ENCODE measurements around the gene TSEN54. TPM values are rescaled to one million over a fixed set of nuclear protein-coding genes. Genes with fewer than 3 reads are reported as not detected.

The TSEN54 gene
- total RNA-seq, 4 donors from 2014 or later = 36.6 to 105 (median 61.2) TPM

- Histone ChIP-seq H3K27ac (no peak overlapping the region), H3K4me1 (no peaks in the 10 kb centered on the region), H3K27me3 (no peaks in the 10 kb centered on the region), H3K4me3 (no peak overlapping the region), H3K9me3 (no peaks in the 10 kb centered on the region), H3K36me3 (peaks cover 0 to 38% (median 0%) of the 10 kb centered on the region in 4 donors)
- DNase-seq = no peak
- in situ Hi-C loops (cut with MboI; ENCODE audit: low pct_ligation_motif_present in 1 of 4, low pct_unique_long_range_greater_than_20kb in 1 of 4, low sequenced_read_pairs in 3 of 4) = no loop called here
- TF ChIP-seq EP300 (IDR thresholded peaks at IDR 0.05; ENCODE audit: low read depth) (no peak), POLR2A (IDR thresholded peaks at IDR 0.05) (no peak), POLR2AphosphoS5 (IDR thresholded peaks at IDR 0.05) (no peak), CTCF (IDR thresholded peaks at IDR 0.05) (no peak)
- WGBS, 2 donors (ENCODE audit: low coverage in 1 of 2) = 84% methylated on average over 6 of the region's 6 CpGs; no CpG with 5 or more reads in 1 of the 2 donors
- intact Hi-C loops (cut with DNase I; ENCODE audit: low total_unique reads) = no loop called here
Observed at GRCh38 chr17:75566416-75566815, 50.1 kb downstream of the TSEN54 start.

GRCh38 chr17:75566834-75567233 lies 50.5 kb downstream of the TSEN54 start:
- H3K27me3 ChIP-seq = no peaks in the 10 kb centered on the region
- no peak for DNase-seq
- H3K27ac ChIP-seq = no peak overlapping the region
- in situ Hi-C loops (cut with MboI; ENCODE audit: low pct_ligation_motif_present in 1 of 4, low pct_unique_long_range_greater_than_20kb in 1 of 4, low sequenced_read_pairs in 3 of 4) = no loop called here
- TF ChIP-seq POLR2AphosphoS5 (IDR thresholded peaks at IDR 0.05) (no peak), CTCF (IDR thresholded peaks at IDR 0.05) (no peak), EP300 (IDR thresholded peaks at IDR 0.05; ENCODE audit: low read depth) (no peak), POLR2A (IDR thresholded peaks at IDR 0.05) (no peak)
- intact Hi-C loops (cut with DNase I; ENCODE audit: low total_unique reads) = no loop called here
- H3K4me3 ChIP-seq = no peak overlapping the region
- 60 to 81% methylated on average over 1 to 5 of the region's 5 CpGs for WGBS, 2 donors (ENCODE audit: low coverage in 1 of 2)
- H3K9me3 ChIP-seq = no peaks in the 10 kb centered on the region
- peaks cover 0 to 41% (median 0%) of the 10 kb centered on the region in 4 donors for H3K36me3 ChIP-seq
- H3K4me1 ChIP-seq = no peaks in the 10 kb centered on the region

GRCh38 chr17:75568412-75569255 lies 52.3 kb downstream of the TSEN54 start:
- 90% methylated on average over 25 of the region's 31 CpGs; no CpG with 5 or more reads in 1 of the 2 donors for WGBS, 2 donors (ENCODE audit: low coverage in 1 of 2)
- intact Hi-C loops (cut with DNase I; ENCODE audit: low total_unique reads) = no loop called here
- peaks cover 0 to 36% (median 0%) of the 10 kb centered on the region in 4 donors for H3K36me3 ChIP-seq
- no peak overlapping the region for H3K27ac ChIP-seq
- H3K4me3 ChIP-seq = no peak overlapping the region
- in situ Hi-C loops (cut with MboI; ENCODE audit: low pct_ligation_motif_present in 1 of 4, low pct_unique_long_range_greater_than_20kb in 1 of 4, low sequenced_read_pairs in 3 of 4) = no loop called here
- no peaks in the 10 kb centered on the region for H3K9me3 ChIP-seq
- no peaks in the 10 kb centered on the region for H3K27me3 ChIP-seq
- peaks cover 0 to 2% (median 0%) of the 10 kb centered on the region in 4 donors for H3K4me1 ChIP-seq
- no peak for DNase-seq
- no peak for TF ChIP-seq POLR2AphosphoS5 (IDR thresholded peaks at IDR 0.05)

GRCh38 chr17:75570034-75570676 lies 53.8 kb downstream of the TSEN54 start:
- H3K4me1 ChIP-seq = peaks cover 0 to 10% (median 2%) of the 10 kb centered on the region in 4 donors
- peak overlapping the region in 1 of 4 donors; percentile 62 for H3K27ac ChIP-seq
- intact Hi-C loops (cut with DNase I; ENCODE audit: low total_unique reads) = no loop called here
- no peak overlapping the region for H3K4me3 ChIP-seq
- H3K36me3 ChIP-seq = peaks cover 0 to 25% (median 0%) of the 10 kb centered on the region in 4 donors
- H3K27me3 ChIP-seq = no peaks in the 10 kb centered on the region
- no peaks in the 10 kb centered on the region for H3K9me3 ChIP-seq
- TF ChIP-seq CTCF (IDR thresholded peaks at IDR 0.05) (no peak), POLR2A (IDR thresholded peaks at IDR 0.05) (no peak), POLR2AphosphoS5 (IDR thresholded peaks at IDR 0.05) (no peak), EP300 (IDR thresholded peaks at IDR 0.05; ENCODE audit: low read depth) (no peak)
- no peak for DNase-seq
- in situ Hi-C loops (cut with MboI; ENCODE audit: low pct_ligation_motif_present in 1 of 4, low pct_unique_long_range_greater_than_20kb in 1 of 4, low sequenced_read_pairs in 3 of 4) = no loop called here
- 94% methylated on average over 35 of the region's 35 CpGs; no CpG with 5 or more reads in 1 of the 2 donors for WGBS, 2 donors (ENCODE audit: low coverage in 1 of 2)

All from transverse colon (tissue), 4 donors.